Sciatic nerve (tissue), 2 donors: ENCODE results near the gene CELSR2. TPM values are rescaled to one million over a fixed set of nuclear protein-coding genes. Genes with fewer than 3 reads are reported as not detected.
"Not testable (repeated sequence)": the region's sequence is repeated elsewhere in the genome, so short reads cannot be mapped to it uniquely, and the experiment has no call there.

ENCODE experiments used
- ATAC-seq: fragments of 200-7000 bp; cut with Tn5 transposase; one replicate; pipeline ENCODE4 v1.9.1; 2020; ENCODE audit warnings: mild to moderate bottlenecking, moderate library complexity
- DNase-seq: peaks from one replicate; pipeline ENCODE4 v3.0.0-alpha.2; 2020; ENCODE audit warnings: low spot score
- intact Hi-C: fragments of 100-400 bp; cut with DNase I; formaldehyde crosslinking; loops from one replicate; pipeline ENCODE4 v1.14.2; 2022
- total RNA-seq: library from RNA; stranded (reverse); fragmentation: NEBNext Ultra II Directional; extraction: Animal tissue kit (Norgen Biotek cat#: 25700); gene quantifications from one replicate; pipeline ENCODE4 v1.2.1, GENCODE V29; 2021
- donor health status: DM: no; HTN: no; CAD: no.
- donor health status: DM: no; HTN: no; CAD: no.

The CELSR2 gene
- total RNA-seq, 1 donor from 2014 or later: 24.0 TPM

DNA sequence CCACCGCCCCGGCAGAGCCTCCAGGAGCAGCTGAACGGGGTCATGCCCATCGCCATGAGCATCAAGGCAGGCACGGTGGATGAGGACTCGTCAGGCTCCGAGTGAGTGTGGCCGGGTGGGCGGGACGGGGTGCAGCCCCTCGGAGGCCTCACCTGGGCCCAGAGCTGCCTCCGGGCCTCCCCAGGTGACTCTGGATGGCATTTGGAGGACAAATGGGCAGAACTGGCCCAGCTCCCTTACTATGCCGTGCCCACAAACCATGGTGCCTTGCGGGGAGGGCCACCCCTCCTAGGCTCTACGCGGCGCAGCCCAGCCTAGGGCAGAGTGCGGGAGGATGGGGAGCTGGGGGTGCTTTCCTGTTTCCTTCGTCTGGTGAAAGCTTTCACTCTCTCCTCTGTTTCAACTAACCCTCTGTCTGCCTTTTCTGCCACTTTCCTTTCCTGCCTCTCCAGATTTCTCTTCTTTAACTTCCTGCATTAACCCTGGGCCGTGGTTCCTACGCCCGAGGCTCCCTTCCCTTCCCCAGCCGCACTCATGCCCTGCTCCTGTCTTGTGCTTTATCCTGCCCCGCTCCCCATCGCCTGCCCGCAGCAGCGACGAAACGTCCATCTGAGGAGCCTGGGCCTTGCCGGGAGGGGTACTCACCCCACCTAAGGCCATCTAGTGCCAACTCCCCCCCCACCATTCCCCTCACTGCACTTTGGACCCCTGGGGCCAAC lies 24.4 kb downstream of the CELSR2 start:
- intact Hi-C loops: no loop called here
- ATAC-seq (peak; percentile 31), DNase-seq (peak; percentile 61)

DNA sequence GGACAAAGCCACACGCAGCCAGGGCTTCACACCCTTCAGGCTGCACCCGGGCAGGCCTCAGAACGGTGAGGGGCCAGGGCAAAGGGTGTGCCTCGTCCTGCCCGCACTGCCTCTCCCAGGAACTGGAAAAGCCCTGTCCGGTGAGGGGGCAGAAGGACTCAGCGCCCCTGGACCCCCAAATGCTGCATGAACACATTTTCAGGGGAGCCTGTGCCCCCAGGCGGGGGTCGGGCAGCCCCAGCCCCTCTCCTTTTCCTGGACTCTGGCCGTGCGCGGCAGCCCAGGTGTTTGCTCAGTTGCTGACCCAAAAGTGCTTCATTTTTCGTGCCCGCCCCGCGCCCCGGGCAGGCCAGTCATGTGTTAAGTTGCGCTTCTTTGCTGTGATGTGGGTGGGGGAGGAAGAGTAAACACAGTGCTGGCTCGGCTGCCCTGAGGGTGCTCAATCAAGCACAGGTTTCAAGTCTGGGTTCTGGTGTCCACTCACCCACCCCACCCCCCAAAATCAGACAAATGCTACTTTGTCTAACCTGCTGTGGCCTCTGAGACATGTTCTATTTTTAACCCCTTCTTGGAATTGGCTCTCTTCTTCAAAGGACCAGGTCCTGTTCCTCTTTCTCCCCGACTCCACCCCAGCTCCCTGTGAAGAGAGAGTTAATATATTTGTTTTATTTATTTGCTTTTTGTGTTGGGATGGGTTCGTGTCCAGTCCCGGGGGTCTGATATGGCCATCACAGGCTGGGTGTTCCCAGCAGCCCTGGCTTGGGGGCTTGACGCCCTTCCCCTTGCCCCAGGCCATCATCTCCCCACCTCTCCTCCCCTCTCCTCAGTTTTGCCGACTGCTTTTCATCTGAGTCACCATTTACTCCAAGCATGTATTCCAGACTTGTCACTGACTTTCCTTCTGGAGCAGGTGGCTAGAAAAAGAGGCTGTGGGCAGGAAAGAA lies 25.5 kb downstream of the CELSR2 start:
- DNase-seq (peak; percentile 67), ATAC-seq (peak; percentile 90)
- intact Hi-C loops: loop anchor here (5.0 kb wide), 1 partner anchor 122 kb away; the partner anchor contains the start of gene SORT1

DNA sequence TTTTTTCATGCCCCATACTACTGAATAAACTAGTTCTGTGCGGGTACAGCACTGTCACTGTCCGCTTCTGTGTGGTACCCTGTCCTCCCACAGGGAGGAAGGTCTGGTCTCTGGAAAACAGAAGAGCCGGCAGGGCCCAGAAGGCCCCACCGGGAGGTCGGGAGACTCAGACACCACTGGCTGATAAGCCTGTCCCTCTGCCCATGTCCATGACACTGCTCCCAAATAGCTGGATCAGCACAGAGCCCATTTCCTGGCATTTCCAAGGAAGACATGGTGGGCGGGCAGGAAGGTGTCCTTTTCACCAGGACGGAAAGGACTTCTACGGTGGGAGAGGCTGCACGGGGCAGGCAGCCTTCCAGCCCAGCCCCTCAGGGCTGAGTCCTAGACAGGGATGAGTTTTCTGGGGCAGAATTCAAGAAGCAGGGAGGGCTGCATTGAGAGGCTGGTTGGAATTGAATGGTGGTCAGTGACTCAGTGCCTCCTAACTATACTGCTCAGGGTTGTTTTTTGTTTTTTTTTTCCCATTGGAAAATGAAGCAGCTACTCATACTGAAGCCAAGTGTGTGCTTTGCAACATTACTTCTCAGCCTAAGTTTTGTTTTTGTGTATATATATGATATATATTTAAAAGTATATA lies 26.5 kb downstream of the CELSR2 start:
- no peak for ATAC-seq
- intact Hi-C loops: loop anchor here (5.0 kb wide), 1 partner anchor 121 kb away; the partner anchor contains the start of gene SORT1

DNA sequence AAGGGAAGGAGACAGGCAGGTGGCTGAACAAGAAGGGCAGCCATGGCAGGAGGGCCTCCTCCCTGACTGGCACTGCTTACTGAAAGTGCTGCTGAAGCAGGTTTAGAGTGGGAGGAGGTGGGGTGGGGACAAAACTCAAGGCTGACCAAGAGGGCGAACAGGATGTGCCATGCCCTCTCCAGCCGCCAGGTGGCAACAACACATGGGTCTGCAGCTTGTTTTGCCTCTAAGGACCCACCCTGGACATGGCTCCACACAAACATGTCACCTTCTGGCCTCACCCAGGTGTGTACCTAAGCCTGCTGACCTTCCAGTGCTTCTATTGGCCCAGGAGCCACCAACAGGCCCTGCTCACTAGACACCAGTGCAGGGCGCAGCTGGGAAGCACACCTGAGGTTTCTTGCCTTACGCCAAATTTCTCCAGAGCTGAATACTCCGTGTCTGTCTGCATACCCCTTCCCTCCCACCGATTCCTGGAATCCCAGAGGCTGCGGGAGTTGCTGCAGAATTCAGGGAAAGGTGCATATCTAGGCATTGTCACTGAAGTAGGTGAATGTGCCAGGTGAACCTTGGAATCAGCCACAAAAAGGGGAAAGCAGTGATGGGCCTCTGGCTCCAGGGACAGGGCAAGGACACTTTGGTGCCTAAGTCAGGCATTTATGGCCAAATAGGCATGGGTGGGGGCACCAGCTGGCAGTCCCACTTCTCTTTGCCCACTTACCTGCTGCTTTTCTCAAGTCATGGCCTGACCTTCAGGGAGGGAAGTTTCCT lies 28.3 kb downstream of the CELSR2 start:
- intact Hi-C loops: loop anchor here (5.0 kb wide), 1 partner anchor 120 kb away; the partner anchor contains the start of gene SORT1
- ATAC-seq (peak; percentile 39), DNase-seq (peak; percentile 88)

More for the DNA sequence above, 26.5 kb downstream of the CELSR2 start:
- no peak for DNase-seq

DNA sequence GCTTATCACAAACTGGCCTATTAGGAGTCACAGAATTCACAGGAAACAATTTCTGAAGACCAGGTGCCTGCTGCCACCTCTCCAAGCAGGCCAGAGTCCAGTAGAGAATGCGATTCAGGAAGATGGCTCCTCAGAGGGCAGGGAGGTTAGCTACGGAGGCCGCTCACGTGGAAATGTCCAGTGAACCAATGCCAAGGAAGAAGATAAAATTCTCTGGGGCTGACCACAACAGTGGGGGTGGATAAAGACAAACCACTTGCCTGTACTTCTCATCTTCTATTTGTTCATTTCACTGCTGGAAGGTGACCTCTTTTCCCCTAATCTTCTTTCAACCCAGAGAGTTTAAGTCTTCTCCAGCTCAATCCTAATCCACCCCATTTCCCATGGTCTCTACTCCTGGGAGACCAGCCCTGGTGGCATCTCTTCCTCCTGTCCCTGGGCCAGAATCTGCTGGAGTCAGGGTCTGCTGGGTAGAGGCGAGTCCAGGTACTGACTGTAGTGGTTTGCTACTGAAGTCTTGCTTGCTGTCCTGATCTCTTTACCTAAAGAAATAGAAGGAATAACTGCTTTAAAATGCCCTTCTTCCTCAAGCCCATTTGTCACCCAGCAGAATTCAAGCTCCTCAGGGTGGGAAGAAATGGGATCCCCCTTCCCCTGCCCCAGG lies 30.4 kb downstream of the CELSR2 start:
- intact Hi-C loops: loop anchor here (5.0 kb wide), 1 partner anchor 118 kb away; the partner anchor contains the start of gene SORT1
- DNase-seq (no peak), ATAC-seq (no peak)

DNA sequence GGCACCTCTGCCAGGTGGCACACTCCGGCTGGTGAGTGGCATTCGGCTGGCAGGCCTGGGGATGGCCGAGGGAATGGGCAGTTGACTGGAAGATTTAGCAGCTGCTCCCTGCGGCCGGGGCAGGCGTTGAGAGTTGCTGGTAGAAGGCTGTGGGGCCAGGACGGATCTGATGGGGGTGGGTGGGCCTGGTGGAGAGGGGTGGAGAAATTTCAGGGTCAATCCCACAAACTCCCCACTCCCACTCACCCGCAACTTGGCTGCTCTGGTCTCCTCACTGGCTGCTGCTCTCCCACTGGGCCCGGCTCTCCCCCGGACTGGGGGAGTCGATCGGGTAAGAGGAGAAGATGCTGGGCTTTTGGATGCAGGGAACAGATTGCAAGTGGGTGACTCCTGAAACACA lies 31.5 kb downstream of the CELSR2 start:
- intact Hi-C loops: no loop called here
- DNase-seq: no peak
- no peak for ATAC-seq

DNA sequence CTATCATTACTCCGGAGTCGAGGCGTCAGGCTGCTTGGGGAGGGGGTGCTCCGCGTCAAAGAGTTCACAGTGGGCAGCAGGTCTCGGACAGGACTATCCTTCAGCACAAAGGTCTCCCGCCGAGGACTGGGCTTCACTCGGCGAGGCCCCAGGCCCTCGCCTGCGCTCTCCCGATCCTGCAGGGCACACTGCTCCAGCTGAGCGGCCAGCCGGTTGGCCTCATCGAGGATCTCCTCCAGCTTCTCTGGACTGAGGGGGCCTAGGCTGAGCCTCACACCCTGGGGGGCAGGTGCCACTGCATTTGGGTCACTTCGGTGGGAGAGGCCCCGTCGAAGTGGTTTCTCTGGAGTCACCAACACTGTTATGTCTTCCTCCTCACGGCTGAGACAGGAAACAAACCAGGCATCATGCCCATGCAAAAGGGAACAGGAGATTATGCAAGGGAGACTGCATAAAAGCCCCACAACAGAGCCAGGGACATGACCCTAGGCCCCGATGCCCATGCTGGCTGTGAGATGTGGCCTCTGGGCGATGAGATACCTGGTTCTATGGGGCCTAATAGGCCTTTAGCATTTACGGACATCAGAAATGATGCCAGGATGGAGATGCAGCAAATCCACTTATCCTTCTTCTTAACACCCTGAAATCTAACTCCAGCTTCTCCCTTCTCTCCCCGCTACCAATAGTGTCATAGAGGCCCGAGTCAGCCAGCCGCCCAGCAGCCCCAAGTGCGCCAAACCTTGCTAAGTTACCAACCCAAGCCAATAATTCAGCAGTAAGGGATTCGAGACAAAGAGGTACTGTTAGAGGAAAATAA lies 32.5 kb downstream of the CELSR2 start:
- intact Hi-C loops: no loop called here
- DNase-seq (no peak), ATAC-seq (no peak)

DNA sequence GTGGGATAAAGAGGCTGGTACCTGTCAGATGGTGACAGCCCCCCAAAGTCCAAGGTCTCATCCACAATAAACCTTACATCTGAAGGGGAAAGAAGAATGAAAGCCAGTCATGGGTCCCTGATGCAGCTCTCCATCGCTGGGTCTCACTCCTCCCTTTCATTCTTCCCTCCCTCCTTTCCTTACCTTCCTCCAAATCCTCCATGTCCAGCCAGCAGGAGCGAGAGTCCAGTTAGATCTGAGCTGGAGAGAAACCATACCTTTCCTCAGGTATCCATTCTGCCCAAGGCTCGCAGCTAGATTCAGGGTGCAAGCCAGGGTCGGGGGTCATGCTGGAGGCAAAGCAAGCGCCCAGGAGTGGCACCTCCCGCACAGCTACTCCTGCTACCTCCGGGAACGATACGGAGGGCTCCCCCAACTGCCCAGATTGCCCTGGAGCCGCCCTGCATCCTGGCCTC lies 33.2 kb downstream of the CELSR2 start:
- DNase-seq (no peak), ATAC-seq (no peak)
- intact Hi-C loops: no loop called here

DNA sequence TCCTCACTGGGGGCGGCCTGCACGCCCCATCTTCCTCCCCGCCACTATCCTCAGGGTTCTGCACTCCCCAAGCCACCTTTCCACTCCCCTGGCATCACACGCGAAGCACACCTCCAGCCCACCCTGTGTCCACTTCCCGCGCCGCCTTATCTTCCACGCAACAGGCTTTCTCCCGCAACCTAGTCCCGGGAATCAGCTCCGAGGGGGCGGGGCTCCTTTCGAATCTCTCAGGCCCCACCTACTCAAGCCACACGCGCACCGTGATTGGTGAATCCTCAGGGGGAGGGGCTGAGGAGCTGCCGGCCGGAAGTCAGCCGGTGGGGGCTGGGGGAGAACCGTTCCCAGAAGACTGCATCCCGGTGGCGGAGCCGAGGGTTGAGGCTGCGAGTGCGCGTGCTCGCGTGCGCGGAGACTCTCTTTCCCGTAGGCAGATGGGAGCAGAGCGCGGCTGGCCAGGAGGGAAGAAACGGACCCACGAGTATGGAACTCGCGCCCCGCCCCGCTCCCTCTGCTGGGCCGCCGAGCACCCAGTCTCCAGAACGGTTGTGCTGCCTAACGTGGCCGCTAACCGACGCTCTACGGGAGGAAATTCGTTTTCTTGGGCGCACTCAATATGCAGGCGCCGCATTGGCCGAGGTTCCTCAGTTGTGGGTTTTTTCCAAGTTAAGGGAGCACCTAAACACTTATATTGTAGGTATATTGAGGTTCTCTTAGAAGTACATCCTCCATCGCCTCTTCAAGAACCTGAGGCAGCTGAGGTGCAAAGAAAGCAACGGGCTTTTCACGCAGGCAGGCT lies 33.8 kb downstream of the CELSR2 start, which contains the start of gene PSRC1:
Gene PSRC1 (minus strand): TSS at position 194 of the 796 bp plus-strand sequence.
- peak; percentile 98 for DNase-seq
- intact Hi-C loops: no loop called here
- ATAC-seq: peak; percentile 99

DNA sequence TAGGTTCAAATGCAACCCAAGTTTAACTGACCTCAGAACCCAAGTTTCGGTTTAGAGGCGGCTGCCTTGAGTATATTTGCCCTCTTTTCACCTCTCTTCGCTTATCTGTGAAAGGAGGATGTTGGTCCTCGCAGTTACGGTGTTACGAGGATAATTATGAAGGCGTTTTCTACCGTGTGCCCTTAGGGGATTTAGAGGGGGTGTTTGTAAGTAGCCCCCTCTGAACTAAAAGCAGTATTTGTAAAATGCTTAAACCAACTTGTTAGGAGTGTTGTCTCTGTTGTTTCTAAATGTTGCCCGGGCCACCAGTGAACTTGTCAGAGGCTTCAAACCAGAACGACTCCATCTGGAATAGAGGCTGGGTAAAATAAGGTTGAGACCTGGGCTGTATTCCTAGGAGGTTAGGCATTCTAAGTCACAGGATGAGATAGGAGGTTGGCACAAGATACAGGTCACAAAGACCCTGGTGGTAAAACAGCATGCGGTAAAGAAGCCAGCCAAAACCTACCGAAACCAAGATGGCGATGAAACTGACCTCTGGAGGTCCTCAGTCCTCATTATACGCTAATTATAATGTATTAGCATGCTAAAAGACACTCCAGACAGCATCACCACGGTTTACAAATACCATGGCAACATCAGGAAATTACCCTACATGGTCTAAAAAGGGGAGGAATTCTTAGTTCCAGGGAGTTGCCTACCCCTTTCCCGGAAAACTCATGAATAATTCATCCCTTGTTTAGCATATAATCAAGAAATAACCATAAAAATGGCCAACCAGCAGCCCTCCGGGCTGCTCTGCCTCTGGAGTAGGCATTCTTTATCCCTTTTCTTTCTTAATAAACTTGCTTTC lies 34.6 kb downstream of the CELSR2 start:
- DNase-seq (no peak), ATAC-seq (peak; percentile 5)
- intact Hi-C loops: no loop called here

DNA sequence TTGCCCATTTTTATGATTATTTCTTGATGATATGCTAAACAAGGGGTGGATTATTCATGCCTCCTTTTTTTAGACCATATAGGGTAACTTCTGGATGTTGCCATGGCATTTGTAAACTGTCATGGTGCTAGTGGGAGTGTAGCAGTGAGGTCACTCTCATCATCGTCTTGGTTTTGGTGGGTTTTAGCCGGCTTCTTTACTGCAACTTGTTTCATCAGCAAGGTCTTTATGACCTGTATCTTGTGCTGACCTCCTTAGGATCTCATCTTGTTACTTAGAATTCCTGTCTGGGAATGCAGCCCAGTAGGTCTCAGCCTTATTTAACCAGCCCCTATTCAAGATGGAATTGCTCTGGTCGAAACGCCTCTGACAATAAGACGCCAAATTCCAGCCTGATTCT lies 37.4 kb downstream of the CELSR2 start:
- intact Hi-C loops, ATAC-seq, DNase-seq: not testable (repeated sequence)

DNA sequence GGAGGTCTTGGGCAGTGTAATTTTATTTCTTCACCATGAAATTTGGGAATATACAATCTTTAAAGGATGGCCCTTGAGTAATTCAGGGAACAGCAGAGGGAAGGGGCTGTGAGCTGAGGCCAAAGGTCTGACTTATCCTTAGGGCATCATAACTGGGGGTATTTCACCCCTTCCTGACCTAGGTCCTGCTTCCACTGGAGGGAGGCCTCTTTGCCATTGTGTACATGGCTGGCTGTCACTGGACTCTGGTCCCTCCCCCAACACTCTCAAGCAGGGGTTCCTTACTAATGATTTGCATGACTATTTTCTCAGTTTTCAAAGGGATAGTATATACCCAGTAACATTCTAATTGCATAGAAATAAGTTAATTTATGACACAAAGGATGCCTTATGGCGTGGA lies 40.8 kb downstream of the CELSR2 start:
- intact Hi-C loops: no loop called here

DNA sequence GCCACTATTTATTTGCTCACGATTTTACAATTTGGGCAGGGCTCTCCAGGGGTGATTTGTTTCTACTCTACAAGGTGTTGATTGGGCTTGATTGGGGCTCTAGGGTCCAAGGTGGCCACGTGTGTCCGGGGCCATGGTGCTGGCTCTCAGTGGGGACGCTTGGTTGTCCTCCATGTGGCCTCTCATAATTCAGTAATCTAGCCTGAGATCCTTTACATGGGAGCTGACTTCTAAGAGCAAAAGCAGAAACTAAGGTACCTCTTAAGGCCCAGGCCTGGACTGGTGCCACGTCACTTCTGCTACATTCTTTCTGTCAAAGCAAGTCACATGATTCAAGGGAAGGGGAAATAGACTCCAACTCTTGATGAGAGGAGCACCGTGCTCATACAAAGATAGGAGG lies 41.7 kb downstream of the CELSR2 start:
- intact Hi-C loops: no loop called here
- ATAC-seq (peak; percentile 24), DNase-seq (no peak)

More for the DNA sequence above, 40.8 kb downstream of the CELSR2 start:
- DNase-seq (no peak), ATAC-seq (no peak)

DNA sequence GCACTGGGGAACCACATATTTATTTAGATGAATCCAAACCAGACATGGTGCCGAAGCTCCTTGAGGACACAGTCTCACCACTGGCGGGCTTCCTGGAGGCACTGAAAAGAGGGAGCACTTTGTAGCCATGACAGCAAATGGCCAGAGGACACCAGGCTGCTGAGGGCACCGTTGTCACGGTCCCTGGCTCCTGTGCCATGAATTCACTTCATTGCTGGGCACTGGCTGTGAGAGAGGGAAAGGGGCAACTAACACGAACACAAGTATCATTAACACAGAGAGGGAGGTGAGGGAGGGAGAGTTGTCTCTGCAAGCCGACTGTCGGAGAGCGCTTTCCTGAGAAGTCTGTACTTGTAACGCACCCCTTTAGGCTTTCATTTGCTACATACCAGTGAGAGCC lies 43.0 kb downstream of the CELSR2 start:
- ATAC-seq (no peak), DNase-seq (no peak)
- intact Hi-C loops: no loop called here

DNA sequence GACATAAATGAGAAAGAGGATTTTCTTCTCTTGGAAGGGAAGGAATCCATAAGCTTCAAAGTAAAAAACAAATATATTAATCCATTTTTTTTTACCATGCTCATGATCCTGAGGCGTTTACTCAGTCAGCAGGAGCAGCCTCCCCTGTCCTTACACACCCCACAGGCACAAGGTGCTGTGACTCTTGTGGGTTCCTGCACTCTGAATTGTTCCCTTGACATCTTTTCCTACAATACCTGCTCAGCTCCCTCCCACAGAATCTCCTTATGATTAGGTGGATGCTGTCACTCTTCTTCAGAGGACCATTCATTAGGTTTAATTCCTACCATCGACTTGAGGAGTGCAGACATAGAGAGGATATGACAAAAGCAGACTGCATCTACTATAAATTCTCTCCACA lies 43.7 kb downstream of the CELSR2 start:
- intact Hi-C loops: no loop called here
- no peak for DNase-seq
- no peak for ATAC-seq
